NCI-H2196 treated with DMSO at 0.1 percent for 48 hours (cell line): Measurements from ENCODE around the gene CREB3L4.
A peak's percentile ranks its signal among the peaks of the same experiment; 100 is the strongest.
"Not testable (repeated sequence)": the region's sequence is repeated elsewhere in the genome, so short reads cannot be mapped to it uniquely, and the experiment has no call there.

Experiments used
- DNase-seq: peaks from one replicate; lab custom pipeline; 2025; ENCODE audit not compliant: unreplicated experiment; lab: John Stamatoyannopoulos, UW

Gene CREB3L4

DNA sequence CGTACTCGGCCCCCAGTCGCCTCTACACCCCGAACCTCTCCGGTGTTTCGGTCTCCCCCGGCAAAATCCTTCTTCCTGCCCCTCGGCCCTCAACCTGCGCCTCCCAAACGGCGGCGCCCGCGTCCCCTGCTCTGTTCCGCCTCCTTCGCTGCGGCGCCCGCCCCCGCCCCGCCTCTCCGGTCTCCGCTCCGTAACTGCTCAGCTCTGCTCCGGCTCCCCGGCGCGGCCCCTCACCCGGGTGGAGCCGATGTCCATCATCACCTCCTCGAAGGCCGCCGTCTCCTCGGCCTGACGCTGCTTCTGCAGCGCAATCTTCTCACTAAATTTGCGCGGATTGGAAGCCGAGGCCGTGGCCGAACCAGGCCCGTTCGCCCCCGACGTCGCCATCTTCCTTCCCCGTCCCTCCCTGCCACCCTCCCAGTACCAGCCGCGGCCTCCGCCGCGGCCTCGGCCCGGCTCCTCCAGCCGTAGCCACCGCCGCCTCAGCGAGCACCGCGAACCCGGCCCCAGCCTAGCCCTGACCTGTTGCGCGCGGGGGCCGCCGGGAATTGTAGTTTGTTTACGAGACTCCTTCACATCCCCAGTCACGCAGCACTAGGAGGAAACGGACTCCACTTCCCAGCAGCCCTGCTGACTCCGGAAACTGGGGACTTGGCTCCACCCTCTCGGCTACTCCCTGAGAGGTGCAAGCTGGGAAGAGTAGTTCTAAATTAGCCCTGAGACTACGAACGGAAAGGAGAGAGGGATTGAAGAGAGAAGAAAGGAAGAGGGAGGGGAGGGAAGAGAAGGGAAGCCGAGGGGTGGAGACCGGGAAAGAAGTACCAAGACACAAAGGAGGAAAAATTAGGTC, 9.4 kb upstream of the CREB3L4 start, which contains the start of gene CRTC2:
Gene CRTC2, minus strand, starts transcription at position 502 of the 850 bp plus-strand sequence. Its CDS starts 115 bp downstream, at position 387.
- peak; percentile 98 for DNase-seq

DNA sequence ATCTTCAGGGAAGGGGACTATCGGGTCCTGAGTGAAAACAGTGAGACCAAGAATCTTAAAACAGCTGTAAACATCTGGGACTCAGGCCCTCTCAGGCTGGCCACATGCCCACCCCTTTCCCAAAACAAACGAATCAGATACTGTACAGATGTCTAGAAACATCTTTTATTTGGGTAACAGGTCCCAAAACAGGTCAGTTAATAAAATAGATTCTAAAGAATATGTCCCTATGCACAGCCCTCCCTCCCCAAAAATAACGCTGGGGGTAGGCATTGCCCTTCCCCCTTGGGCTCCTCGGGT, 8.8 kb upstream of the CREB3L4 start:
- no peak for DNase-seq

DNA sequence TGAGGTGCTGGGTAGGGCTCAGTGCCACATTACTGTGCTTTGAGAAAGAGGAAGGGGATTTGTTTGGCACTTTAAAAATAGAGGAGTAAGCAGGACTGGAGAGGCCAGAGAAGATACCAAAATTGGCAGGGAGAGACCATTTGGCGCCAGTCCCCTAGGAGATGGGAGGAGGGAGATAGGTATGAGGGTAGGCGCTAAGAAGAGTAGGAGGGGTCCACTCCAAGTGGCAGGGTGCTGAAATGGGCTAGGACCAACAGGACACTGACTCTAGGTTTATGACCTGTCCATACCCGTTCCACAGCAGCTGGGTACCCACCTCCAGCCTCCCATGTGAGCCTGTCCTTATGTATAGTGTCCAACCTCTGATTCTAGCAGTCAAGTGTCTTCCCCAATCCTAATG, 8.2 kb upstream of the CREB3L4 start:
- no peak for DNase-seq

DNA sequence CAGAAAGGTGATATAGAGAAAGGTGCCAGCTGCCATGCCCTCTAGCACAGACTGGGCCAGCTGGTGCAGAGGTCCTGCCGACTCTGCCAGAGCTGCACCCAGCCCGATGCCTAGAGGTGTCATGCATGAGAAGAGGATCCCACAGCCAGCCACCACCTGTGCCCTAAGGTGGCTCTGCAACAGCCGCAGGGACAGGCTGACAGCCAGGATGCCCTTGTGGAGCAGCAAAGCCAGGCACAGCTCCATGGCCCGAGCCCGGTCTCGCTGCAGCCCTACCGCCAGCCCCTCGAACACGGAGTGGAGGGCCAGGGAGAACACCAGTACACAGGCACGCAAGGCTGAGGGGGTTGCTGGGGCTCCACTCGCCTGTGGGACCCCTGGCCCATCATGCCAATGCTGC, 7.5 kb upstream of the CREB3L4 start:
- no peak for DNase-seq

DNA sequence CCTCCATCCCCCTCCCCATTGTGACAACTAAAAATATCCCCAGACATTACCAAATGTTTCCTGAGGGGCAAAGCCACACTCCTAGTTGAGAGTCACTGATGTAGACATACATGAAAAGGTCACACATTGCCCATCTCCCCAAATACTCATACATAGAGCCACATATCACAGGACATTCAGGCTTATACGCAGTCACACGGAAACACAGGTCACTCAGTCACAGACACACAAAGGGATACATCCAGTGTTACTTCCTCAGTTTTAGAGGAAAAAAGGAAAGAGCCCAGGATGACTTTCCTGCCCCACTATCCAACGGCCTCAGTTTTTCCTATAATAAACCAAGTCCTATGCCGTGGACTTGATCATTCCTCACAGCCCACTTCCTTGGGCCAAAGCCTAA, 6.3 kb upstream of the CREB3L4 start:
- DNase-seq, result no peak

DNA sequence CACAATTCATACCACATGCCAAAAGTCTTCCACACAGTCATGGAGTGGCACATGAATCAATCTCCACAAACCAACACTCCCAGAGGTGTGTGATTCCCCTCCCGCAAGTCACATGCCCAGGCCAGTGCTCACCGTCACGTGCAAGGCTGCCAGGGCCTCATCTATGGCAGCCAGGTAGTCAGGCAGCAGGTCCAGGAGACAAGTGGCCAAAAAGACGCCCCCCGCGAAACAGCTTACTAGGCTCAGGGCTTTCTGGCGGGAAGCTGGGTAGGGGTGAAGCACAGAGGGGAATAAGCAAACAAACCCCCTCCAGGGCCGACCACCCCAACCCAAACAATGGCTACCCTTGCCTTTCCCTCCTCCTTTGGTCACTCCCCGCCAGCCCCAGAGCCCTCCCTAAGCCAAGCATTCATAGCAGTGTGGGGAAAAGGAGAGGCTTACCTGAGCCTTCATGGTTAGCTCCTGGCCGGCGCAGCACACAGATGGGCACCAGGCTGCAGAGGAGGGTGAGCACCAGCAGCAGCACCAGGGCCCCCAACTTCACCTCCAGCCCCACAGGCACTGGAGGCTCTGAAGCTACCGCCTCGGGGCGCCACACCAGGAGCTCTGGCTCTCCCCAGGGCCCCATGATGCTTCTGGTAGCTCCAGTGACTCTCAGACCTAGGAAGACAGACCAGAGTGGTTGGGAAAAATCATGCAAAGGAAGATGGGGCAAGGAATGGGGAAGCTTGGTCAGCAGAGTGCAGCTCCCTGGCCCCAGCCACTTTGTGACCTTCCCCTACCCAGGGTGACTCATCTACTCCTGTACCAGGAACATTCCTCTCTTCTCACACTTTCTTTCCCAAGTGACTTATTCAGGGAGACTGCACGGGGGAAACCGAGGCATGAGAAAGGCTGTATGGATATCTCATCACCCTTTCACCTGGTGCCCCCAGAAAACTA, 5.3 kb upstream of the CREB3L4 start:
- DNase-seq, result no peak

DNA sequence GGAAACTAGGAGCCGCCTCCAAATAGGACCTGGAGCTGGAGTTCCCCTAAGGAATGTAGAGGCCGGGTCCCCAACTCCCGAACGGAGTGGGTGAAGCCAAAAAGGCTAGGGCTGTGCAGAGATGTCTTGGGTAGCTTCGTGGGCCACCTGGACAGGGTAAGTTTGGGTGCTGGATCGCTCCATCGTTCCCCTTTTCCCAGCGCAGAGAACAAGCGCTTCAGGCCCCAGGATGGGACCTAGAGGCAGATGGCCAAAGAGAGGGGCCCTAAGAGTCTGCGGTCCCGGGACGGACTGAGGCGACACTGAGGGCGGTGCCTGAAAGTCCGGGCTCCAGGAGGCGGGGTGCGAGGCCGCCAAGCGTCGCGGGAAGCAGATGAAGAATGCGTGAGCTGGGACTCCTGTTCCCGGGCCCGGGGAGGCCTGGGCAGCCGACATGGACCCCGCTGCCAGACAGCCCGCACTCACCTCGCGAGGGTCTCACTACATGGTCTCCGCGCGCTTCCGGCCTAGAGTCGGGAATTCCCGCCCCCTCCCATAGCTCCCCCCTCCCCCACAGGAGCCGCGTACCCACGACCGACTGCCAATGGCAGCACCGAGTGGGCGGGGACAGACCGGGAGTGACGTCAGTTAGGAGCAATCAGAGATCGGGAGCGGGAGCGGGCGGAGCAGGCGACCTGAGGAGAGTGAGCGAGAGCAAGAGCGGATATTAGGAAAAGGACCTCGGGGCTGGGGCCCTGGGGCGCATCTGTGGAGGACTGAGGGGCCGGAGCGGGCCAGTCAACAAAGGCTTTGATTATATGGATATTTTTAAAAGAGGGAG, 4.5 kb upstream of the CREB3L4 start, which contains the start of gene SLC39A1:
Gene SLC39A1, minus strand, starts transcription at position 508 of the 820 bp plus-strand sequence. CDS start 822 bp downstream, outside the sequence.
- DNase-seq, result peak; percentile 94

DNA sequence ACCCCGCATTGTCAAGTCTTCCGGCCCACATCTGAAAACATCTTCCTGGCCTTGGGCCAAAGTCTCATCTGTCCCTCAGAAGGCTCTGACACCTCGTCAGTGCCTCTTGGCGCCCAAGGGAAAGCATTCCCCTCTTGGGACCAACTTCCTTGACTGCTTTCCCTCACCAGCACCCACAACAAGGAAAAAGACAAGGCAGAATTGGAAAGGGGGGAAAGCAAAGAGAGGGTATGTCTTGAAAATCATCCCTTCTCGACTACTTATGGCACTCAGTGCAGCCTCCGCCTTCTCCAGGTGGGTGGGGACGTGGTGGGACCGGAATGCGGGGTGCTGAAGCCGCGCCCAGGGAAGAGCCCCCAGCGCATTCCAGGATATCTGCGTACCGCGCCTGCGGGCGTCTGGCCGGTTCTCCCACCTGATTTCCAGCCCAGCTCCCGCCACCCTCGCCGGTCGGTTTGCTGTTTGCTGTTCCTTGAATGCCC, 3.8 kb upstream of the CREB3L4 start:
- no peak for DNase-seq

DNA sequence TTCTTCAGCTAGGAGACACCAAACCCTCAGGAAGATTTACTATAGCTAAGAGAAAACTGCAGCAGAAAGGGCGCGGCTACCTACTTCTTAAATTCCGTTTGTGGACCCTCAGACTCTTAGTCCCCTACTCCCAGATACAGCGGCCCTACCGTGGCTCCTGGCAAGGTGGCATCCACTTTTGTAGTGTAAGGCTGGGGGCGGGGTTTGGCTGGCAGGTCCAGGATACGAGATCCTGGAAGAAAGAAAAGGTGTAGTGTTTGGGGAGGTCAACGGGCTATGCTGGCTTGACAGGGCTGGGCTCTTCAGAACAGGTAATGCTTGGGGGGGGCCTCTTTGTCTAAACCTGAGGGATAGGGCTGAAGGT, 280 bp downstream of the CREB3L4 start:
- peak; percentile 43 for DNase-seq

DNA sequence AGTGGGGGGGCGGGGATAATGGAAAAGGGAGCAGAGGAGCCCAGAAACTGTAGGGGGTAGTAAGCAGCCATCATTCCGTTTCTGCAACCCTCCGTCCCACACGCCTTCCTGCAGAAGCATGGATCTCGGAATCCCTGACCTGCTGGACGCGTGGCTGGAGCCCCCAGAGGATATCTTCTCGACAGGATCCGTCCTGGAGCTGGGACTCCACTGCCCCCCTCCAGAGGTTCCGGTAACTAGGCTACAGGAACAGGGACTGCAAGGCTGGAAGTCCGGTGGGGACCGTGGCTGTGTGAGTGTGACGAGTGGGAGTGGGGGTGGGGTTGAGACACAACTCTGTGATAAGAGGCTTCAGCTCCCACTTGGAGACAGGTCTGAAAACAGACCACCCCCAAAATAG, 706 bp downstream of the CREB3L4 start:
- DNase-seq, result no peak

DNA sequence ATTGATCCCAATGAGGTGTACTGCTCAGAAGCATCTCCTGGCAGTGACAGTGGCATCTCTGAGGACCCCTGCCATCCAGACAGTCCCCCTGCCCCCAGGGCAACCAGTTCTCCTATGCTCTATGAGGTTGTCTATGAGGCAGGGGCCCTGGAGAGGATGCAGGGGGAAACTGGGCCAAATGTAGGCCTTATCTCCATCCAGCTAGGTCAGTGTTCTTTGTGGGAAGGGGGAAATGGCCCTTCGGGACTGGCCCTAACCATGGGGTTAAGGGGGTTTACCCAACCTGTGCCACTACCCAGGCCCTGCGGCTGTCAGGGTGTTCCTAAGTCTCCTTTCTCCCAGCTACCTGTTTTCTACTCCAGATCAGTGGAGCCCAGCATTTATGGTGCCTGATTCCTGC, 1.3 kb downstream of the CREB3L4 start:
- no peak for DNase-seq

DNA sequence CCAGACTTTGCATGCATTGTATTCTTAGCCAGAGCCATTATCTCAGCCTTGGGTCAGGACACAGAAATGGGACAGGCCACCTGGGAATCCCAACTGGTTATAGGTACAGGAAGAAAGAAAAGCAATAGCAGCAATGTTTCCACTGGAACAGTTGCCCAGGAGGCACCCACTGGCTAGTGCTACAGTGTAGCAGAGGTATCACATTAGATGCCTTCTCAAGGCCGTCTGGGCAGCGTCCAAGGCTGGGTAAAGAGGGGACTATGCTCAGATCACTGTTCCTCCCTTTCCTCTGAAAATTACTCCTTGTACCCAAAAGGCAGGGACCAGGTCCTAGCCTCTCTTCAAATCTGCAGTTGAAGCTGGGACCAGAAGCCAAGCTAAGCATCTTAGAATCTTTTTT, 2.6 kb downstream of the CREB3L4 start:
- DNase-seq, result no peak

DNA sequence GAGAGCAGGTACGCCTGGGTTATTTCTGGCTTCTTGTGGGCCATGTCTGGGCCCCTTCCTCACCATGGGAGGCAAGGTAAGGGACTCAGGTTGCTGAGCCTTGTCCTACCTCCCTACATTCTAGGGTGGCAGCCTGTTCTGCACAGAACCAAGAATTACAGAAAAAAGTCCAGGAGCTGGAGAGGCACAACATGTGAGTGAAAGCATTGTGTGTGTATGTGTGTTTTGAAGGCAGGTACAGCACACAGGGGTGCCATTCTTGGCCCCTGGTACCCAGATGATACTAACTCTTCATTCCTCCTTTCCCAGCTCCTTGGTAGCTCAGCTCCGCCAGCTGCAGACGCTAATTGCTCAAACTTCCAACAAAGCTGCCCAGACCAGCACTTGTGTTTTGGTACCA, 5.4 kb downstream of the CREB3L4 start:
- no peak for DNase-seq

DNA sequence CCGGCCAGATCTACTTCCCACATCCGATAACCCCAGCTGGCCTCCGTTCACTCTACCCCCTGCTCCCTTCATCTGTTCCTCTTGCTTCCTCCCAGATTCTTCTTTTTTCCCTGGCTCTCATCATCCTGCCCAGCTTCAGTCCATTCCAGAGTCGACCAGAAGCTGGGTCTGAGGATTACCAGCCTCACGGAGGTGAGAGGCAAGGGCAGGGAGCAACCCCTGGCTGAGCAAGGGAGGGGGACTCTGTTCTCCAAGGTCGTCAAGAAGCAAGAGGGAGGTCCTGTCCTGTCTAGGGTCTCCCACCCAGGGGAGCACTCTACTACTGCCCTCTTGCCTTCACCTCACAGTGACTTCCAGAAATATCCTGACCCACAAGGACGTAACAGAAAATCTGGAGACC, 5.8 kb downstream of the CREB3L4 start:
- no peak for DNase-seq

DNA sequence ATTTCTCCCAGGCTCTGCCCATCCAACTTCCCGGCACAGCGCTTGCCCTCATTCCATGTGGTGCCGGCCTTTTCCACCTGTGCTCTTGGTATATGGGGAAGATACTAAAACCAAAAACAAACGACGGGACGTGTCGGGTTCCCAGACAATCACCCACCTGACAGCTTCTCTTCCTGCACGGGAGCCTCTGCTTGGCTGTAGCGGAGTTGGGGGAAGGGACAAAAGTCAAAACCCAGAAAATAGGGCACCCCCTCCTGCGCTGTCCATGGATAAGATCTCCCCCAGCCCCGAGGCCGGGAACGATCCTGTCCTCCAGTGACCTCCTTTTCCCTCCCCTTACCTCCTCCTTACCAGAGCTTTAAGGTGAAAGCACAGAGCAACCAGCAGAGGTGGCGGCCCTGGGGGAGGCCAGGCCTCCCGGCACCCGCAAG, 9.1 kb downstream of the CREB3L4 start:
- no peak for DNase-seq

DNA sequence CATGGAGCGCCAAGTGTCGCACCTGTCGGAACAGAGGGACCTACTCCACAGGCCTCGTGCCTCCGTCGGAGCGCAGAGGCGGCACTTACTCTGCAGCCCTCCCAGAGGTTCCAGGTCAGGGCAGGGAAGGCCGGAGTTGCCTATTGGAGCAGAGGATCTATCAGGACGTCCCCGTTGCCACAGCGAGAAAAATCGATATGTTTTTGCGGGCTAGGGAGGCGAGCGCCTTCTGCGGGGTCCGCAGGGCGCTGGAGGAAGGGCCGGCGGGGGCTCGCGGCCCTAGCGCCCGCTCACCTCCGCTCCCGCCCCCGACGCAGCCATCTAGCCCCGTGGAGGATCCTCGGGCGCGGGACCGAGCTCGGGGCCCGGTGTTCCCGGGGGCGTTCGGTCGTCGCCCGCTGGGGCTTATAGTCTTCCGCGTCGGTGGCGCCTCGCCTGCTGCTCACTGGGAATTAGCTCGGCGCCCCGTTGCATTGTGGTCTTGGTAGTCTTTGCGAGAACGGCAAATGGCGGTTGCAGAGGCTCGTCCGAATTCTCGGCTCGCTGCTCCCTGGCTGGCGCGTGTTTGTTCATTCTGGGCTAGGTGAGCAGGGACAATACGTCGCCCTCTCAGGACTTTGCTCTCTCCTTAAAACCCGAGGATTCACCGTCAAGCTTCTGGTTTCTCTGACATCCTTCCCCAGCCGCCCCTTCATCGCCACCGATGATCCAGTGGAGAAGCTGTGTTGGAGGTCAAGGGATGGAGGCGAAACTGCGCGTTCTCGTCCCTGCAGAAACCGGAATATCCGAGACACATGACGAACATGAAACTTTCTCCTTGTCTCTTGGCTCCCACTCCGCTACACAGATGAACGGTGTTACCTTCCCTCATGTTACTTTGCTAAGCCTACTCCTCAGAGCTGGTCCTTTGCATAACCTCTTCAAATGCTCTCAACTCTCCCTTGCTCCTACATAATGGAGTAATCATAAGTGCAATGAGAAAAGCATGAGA, 9.8 kb downstream of the CREB3L4 start, which contains the start of gene JTB:
Gene JTB, minus strand, starts transcription at position 425 of the 991 bp plus-strand sequence. Its CDS starts 422 bp downstream, at position 3.
- DNase-seq, result peak; percentile 79

DNA sequence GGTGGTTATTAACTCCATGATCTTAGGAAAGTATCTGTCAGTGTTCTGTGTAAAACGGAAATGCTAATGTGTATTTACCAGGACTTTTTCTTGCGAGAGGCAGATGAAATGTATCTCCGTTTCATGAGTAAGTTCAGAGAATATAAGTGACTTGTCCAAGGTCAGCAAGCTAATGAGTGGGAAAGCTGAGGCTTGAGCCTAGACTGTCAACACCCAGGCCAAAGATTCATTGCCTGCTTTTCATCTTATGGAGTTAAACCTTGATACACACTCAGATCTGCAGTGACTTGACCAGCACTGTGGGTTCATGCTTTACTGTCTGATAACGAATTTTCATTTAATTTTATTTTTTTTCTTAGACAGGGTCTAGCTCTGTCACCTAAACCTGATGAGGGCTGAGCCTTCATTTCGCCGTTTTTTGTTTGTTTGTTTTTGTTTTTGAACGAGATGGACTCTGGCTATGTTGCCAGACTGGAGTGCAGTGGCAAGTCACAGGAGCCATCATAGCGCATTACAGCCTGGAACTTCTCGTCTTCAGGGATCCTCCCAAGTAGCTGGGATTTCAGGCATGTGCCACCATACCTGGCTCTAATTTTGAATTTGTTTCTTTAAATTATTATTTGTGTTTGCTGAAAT, 10.7 kb downstream of the CREB3L4 start:
- DNase-seq, result no peak

DNA sequence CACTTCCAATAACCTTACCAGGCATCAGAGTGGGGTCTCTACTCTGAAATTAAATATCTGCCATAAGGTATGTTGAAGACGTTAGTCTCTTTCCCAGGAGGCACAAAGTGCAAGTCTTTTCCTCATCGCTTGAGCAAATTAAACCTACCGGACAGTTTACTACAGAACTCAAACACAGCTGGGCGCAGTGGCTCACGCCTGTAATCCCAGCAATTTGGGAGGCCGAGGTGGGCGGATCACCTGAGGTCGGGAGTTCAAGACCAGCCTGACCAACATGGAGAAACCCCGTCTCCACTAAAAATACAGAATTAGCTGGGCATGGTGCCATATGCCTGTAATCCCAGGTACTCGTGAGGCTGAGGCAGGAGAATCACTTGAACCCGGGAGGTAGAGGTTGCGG, 11.4 kb downstream of the CREB3L4 start:
- not testable (repeated sequence) for DNase-seq

DNA sequence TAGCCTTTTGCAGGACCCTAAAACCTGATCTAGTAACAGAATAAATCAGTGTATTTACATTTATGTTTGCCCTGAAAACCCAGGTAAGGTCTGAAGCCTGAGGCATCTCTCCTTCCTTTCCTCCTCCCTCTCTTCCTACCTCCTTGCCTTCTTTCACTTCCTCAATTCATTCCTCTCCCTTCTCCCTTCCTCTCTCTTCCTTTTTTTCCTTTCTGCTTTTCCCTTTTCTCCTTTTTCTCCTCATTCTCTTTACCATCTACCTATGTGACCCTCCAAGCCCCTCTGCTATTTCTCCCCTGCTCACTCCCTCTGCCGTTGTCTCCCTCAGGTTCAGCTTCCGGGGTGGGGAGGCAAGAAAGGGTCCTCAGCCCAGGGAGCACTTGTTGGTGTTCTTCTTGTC, 14.0 kb downstream of the CREB3L4 start:
- not testable (repeated sequence) for DNase-seq
